RWPE1 (cell line): Measurements from ENCODE around the gene GRIK4.

Experiments
- CTCF ChIA-PET: fragments of 350-600 bp; sonication (Branson Sonifier 250); formaldehyde crosslinking; extraction: SDS; loops from one replicate; lab custom pipeline; 2021; lab: Yijun Ruan, JAX
- POLR2A ChIA-PET: fragments of 400-600 bp; formaldehyde crosslinking; extraction: SDS; loops from one replicate; lab custom pipeline; 2020; ENCODE audit warnings: antibody characterized with exemption; ENCODE audit not compliant: low non-redundant PET; lab: Yijun Ruan, JAX
- DNase-seq: peaks from one replicate; pipeline ENCODE4 v3.0.0; 2012; ENCODE audit warnings: low spot score
- H3K27ac ChIP-seq: fragments of 450-650 bp; 2 replicates; pipeline ENCODE4 v1.5.1; 2017
- TF ChIP-seq, protein P1 (sequence below): fragments of 450-650 bp; conservative IDR thresholded peaks from 2 replicates; pipeline ENCODE4 v1.5.1; 2017; ENCODE audit warnings: low read depth, mild to moderate bottlenecking

GRIK4 gene

GRCh38 chr11:120545813-120546212 is 34.3 kb downstream of the GRIK4 start:
- TF ChIP-seq, protein P1, sequence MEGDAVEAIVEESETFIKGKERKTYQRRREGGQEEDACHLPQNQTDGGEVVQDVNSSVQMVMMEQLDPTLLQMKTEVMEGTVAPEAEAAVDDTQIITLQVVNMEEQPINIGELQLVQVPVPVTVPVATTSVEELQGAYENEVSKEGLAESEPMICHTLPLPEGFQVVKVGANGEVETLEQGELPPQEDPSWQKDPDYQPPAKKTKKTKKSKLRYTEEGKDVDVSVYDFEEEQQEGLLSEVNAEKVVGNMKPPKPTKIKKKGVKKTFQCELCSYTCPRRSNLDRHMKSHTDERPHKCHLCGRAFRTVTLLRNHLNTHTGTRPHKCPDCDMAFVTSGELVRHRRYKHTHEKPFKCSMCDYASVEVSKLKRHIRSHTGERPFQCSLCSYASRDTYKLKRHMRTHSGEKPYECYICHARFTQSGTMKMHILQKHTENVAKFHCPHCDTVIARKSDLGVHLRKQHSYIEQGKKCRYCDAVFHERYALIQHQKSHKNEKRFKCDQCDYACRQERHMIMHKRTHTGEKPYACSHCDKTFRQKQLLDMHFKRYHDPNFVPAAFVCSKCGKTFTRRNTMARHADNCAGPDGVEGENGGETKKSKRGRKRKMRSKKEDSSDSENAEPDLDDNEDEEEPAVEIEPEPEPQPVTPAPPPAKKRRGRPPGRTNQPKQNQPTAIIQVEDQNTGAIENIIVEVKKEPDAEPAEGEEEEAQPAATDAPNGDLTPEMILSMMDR = no peak
- POLR2A ChIA-PET = no interaction called here
- peak overlapping the region; percentile 67 for H3K27ac ChIP-seq
- CTCF ChIA-PET = interaction anchor here (0.5 kb wide), 1 partner anchor 672 kb away, joined by 3 read pairs; no protein-coding TSS in a partner anchor
- DNase-seq = no peak

DNA sequence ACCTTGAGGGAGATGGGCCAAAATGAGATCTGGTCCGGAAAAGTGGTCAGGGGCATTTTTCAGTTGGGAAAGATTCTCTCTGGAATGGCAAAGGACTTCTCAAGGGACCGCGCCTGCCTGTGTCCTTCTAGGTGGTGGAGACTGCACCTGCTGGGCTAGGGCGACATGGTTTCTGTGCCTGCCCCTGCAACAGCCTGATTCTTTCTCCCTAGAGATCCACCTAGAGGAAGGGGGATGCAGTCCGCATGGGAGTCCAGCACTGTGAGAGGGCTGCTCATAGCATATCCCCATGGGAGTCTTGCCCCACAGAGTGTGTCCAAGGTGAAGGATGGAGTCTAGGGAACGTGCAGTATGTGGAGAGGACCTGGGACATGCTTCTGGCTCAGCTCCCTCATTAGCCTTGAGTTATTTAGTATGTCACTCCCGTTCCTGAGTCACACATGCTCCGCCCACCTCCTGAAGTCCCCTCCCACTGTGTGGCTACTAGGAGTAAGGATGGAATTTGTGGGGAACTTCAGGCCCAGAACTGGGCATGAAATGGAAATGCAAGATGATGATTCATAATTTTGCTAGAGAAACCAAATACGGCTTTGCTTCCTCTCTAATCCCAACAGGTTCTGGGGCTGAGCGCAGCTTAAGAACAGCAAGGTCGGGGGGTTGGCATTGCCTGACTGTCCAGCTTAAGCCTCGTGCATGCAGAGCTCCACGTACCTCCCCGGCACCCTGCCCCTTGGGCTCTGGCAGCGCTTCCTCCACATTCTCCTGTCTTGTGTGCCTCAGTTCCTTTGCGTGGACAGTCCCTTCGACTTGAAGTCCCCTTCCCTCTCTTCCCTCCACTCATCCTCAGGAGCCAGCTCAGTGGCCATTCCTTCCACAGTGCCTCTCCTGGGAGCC is 35.0 kb downstream of the GRIK4 start:
- TF ChIP-seq, protein P1 = no peak
- peak; percentile 88 for DNase-seq
- H3K27ac ChIP-seq = peak overlapping the region; percentile 67
- ChIA-PET POLR2A (no interaction called here), CTCF (interaction anchor here (0.5 to 1.9 kb wide), 2 partner anchors 35 to 673 kb away, joined by 3 to 12 read pairs; partner anchors contain the start of gene GRIK4)

DNA sequence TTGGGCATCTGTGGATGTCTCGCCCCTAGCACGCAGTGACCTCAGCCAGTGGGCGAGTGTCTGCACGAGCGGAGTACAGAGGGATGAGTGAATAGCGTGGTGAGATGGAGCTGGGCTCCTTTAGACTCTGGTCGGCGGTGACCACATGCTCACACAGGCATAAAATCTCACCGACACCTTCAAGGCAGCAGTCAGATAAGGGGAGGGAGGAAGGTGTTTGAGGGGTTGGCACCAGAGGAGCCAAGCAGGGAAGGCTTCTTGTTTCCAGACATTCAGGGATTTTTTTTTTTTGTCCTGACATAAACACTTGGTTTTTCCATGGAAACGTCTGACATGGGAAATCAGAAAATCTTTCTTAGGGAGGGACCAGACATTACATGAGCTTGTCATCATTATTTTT is 35.8 kb downstream of the GRIK4 start:
- H3K27ac ChIP-seq = peak overlapping the region; percentile 67
- ChIA-PET POLR2A (no interaction called here), CTCF (interaction anchor here (0.6 to 1.9 kb wide), 2 partner anchors 36 to 1090 kb away, joined by 3 to 12 read pairs; partner anchors contain the start of gene GRIK4)
- TF ChIP-seq, protein P1 = no peak
- no peak for DNase-seq

DNA sequence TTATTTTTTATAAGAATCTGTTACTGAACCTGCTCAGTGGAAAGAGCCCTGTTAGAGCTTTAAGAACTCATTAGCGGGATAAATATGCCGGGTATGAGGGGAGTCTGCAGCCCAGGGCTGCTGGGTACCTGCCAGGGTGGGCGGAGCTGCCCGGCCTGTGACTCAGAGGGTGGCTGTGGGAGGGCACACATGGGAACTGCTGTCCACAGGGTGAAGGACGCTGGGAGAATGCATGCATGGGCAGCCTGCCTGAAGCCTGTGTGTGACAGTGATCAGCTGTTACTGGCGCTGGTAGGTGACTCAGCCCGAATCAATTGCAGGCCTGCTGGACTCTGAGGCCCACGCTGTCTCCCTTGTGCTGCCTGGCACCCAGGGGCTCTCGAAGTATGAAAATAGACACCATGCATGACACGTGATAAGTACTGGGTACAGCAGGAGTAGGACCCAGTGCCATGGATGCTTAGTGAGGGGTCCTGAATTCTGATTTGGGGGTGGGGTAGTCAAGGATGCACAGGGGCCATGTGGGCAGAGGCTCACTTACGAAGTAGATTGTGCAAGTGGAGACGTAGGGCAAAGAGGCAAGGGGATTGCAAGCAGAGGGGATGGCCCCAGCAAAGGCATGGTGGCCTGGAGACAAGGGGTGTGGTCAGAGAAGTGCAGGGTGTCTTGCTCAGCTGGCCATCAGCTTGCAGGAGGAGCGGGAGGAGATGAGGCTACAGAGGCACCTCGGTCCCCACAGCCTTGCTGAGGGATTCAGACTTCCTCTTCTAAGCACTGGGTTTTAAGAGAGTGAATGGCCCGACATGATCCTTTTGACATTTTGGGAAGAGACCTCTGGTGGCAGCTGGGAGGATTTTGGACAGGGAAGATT is 36.5 kb downstream of the GRIK4 start:
- peak overlapping the region; percentile 67 for H3K27ac ChIP-seq
- ChIA-PET CTCF (interaction anchor here (0.6 to 1.9 kb wide), 5 partner anchors 9 to 1090 kb away, joined by 3 to 12 read pairs (median 3); partner anchors contain the start of gene GRIK4), POLR2A (no interaction called here)
- peak; percentile 75 for DNase-seq
- TF ChIP-seq, protein P1 = no peak

DNA sequence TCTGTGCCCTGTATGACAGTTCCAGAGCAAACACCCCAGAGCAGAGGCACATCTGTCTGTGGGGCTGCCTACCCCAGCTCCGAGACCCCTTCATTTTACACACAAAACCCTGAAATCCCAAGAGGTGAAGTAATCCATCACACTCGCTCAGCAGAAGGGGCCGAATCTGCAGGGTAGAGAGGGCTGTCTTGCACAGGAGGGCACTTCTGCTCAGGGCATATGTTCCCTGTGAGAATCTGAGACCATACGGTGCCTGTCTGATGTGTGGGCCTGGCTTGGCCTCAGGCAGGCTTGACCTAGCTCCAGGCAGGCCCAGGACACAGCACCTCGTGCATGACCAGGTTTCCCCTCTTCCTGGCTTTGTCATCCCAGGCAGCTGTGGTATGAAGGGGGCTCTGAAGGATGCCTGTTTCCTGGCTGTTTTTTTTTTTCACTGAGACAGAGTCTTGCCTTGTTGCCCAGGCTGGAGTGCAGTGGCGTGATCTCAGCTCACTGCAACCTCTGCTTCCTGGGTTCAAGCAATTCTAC is 37.2 kb downstream of the GRIK4 start:
- POLR2A ChIA-PET = no interaction called here
- no peak for DNase-seq

More for the DNA sequence above, 37.2 kb downstream of the GRIK4 start:
- TF ChIP-seq, protein P1 = no peak
- CTCF ChIA-PET = interaction anchor here (0.6 to 0.9 kb wide), 5 partner anchors 8 to 381 kb away, joined by 3 read pairs; no protein-coding TSS in a partner anchor
- no peak overlapping the region for H3K27ac ChIP-seq
